CD4-positive, alpha-beta T cell treated with Interleukin-1 beta for 1 hour (primary cell): Measurements from ENCODE around the gene FUBP3.
"Not testable (repeated sequence)": the region's sequence is repeated elsewhere in the genome, so short reads cannot be mapped to it uniquely, and the experiment has no call there.

Experiments used
- DNase-seq, 2 donors: peaks; one replicate each; pipeline ENCODE4 v3.0.0-alpha.2; 2020 to 2022

Gene FUBP3

GRCh38 chr9:130664251-130665028, 85.1 kb downstream of the FUBP3 start, which contains the start of gene PRDM12:
Gene PRDM12 (plus strand): TSS chr9:130664594. CDS start chr9:130664654, 60 bp downstream.
- DNase-seq, result no peak

- no peak for DNase-seq
These were observed 85.7 kb downstream of the FUBP3 start for GRCh38 chr9:130665029-130665430.

- DNase-seq, result no peak
These were observed 86.3 kb downstream of the FUBP3 start for GRCh38 chr9:130665431-130666392.

- DNase-seq, result no peak
These were observed 87.2 kb downstream of the FUBP3 start for GRCh38 chr9:130666393-130667119.

GRCh38 chr9:130667120-130667435, 87.7 kb downstream of the FUBP3 start:
- no peak for DNase-seq

GRCh38 chr9:130668196-130668595, 88.8 kb downstream of the FUBP3 start:
- no peak for DNase-seq

GRCh38 chr9:130668659-130669058, 89.3 kb downstream of the FUBP3 start:
- DNase-seq, result no peak

- DNase-seq, result no peak
These were observed 90.6 kb downstream of the FUBP3 start for GRCh38 chr9:130669965-130670364.

- no peak for DNase-seq
These were observed 91.3 kb downstream of the FUBP3 start for GRCh38 chr9:130670644-130671043.

GRCh38 chr9:130672466-130672865, 93.1 kb downstream of the FUBP3 start:
- no peak for DNase-seq

GRCh38 chr9:130672933-130673615, 93.7 kb downstream of the FUBP3 start:
- DNase-seq, result no peak

GRCh38 chr9:130675396-130675795, 96.0 kb downstream of the FUBP3 start:
- DNase-seq, result no peak

GRCh38 chr9:130677252-130677651, 97.9 kb downstream of the FUBP3 start:
- DNase-seq, result no peak

GRCh38 chr9:130680836-130681768, 101.7 kb downstream of the FUBP3 start:
- DNase-seq, result peak; percentile 57 to 76

- no peak for DNase-seq
These were observed 102.5 kb downstream of the FUBP3 start for GRCh38 chr9:130681769-130682420.

GRCh38 chr9:130682421-130683121, 103.2 kb downstream of the FUBP3 start:
- peak; percentile 50 to 62 for DNase-seq

- DNase-seq, result no peak
These were observed 105.7 kb downstream of the FUBP3 start for GRCh38 chr9:130685104-130685503.

- DNase-seq, result not testable (repeated sequence)
These were observed 106.6 kb downstream of the FUBP3 start for GRCh38 chr9:130685945-130686344.

- no peak for DNase-seq
These were observed 108.2 kb downstream of the FUBP3 start for GRCh38 chr9:130687615-130688014.
